Posterior cingulate gyrus (tissue), 11 donors: ENCODE data around the gene CCDC57.

Experiments used
- DNase-seq, 10 donors: peaks; one replicate each; pipeline versions ENCODE4 v3.0.0 to v3.0.0-alpha.2; 2020 to 2021; ENCODE audit warnings: mixed read lengths in 3 of 10
- intact Hi-C: fragments of 100-400 bp; cut with DNase I; formaldehyde crosslinking; loops from one replicate; pipeline ENCODE4 v1.15.1; 2023

Gene CCDC57

DNA sequence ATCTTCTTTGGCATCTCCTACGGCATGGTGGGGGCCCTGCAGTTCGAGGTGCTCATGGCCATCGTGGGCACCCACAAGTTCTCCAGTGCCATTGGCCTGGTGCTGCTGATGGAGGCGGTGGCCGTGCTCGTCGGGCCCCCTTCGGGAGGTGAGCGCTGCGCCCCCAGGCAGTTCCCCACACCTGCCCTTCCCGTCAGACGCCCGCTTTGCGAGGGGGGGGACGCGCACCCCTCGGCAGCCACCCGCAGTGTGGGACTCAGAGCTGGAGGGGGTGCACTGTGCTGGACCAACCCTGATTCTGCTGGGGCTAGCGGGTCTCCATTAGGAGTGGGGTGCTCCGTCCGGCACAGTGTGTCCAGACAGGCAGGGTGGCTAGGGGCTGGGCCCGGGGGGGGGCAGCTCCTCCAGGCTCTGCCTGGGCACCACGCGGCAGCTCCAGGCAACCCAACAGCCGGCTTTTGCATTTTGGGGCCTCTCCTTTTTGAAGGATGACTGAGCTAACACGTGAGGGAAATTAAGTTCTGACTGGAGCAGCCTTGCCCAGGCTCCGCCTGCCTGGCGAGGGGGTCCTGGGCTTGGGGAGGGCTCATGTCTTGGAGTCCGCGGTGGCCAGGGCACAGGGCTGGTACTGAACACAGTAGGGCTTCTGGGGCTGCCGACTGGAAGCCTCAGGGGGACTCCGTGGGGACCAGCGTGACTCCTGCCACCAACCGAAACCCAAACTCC is 25.3 kb upstream of the CCDC57 start:
- intact Hi-C loops = loop anchor here (5.0 kb wide), 1 partner anchor 84 kb away; no protein-coding TSS in a partner anchor
- peak in 2 of 10 donors; percentile 78 to 89 for DNase-seq

DNA sequence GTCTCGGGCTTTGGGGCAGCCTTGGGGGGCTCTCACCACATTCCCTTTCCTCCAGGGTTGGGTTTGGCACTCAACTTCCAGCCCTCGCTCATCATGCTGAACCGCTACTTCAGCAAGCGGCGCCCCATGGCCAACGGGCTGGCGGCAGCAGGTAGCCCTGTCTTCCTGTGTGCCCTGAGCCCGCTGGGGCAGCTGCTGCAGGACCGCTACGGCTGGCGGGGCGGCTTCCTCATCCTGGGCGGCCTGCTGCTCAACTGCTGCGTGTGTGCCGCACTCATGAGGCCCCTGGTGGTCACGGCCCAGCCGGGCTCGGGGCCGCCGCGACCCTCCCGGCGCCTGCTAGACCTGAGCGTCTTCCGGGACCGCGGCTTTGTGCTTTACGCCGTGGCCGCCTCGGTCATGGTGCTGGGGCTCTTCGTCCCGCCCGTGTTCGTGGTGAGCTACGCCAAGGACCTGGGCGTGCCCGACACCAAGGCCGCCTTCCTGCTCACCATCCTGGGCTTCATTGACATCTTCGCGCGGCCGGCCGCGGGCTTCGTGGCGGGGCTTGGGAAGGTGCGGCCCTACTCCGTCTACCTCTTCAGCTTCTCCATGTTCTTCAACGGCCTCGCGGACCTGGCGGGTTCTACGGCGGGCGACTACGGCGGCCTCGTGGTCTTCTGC is 24.6 kb upstream of the CCDC57 start:
- intact Hi-C loops = loop anchor here (5.0 kb wide), 1 partner anchor 85 kb away; no protein-coding TSS in a partner anchor
- peak in 2 of 10 donors; percentile 72 to 79 for DNase-seq

DNA sequence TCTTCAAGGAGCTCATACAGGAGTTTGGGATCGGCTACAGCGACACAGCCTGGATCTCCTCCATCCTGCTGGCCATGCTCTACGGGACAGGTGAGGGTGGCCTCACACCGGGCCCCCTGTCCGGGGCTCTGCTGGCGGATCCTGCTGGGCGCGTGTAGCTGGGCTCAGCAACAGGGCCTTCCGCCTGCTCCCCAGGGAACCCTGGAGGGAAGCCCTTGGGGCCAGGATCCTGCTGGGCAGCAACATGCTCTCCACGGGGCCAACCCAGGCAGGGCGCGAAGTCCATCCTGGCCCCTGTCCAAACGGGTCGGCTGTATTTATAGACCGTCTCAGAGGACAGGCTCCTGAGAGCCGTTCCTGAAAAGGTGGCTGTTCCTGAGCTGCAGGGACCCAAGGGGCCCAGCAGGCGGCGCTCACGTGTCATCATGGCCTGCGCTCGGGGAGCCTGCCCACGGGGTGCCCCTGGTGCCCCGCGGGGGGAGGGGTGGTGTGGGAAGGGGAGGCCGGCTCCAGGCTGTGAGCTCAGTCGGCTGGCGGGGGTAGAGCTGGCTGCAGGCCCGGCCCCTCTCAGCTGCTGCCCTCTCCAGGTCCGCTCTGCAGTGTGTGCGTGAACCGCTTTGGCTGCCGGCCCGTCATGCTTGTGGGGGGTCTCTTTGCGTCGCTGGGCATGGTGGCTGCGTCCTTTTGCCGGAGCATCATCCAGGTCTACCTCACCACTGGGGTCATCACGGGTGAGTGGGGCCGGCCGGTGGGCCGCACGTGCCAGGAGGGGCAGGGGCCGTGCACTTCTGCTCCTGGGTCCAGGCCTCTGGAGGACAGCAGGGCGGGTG is 23.7 kb upstream of the CCDC57 start:
- DNase-seq = peak in 6 of 10 donors; percentile 63 to 95 (median 76)

DNA sequence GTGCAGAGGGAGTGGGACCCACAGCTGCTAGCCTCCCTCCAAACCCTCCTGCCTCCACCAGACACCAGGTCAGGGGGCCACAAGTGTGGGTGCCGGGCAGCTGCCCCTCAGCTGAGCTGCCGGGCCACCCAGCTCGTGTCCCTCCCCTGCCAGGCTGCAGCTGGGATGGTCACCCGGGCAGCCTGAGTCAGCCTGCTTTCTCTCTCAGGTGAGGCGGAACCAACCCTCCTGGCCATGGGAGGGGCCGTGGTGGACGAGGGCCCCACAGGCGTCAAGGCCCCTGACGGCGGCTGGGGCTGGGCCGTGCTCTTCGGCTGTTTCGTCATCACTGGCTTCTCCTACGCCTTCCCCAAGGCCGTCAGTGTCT is 23.1 kb upstream of the CCDC57 start:
- DNase-seq = peak in 3 of 10 donors; percentile 6 to 84 (median 8)
- intact Hi-C loops = loop anchor here (5.0 kb wide), 1 partner anchor 87 kb away; no protein-coding TSS in a partner anchor

More for the DNA sequence above, 23.7 kb upstream of the CCDC57 start:
- intact Hi-C loops = loop anchor here (5.0 kb wide), 1 partner anchor 86 kb away; no protein-coding TSS in a partner anchor

DNA sequence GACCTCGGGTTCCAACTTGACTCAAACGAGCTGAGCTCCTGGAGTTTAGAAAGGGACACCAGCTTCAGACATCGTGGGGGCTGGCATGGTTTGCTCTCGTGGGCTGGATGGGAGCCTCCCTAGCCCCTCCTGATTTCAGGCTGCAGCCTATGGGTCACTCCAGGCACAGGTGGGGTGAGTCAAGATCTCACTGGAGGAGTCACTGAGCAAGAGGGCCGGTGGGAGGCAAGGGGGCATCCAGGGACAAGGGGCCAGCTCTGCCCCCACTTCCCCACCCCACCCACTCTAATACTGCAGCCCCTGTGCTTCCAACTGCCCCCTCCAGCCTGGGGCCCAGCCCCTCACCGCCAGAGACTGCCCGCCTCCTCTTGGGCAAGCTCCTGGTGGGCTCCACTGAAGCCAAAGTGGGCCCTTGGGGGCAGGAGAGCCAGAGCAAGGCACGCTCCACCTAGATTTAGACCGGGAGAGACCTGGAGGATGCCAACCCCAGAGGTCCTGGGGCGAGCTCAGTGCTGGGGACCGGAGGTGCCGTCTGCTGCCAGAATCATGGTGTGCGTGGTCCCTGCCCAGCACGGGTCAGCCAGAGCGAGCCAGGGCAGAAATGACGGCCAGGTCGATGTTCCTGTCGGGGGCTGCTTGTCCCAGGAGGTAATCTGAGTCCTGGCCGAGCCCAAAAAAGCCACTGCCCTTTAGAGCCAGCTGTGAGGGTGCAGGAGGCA is 22.6 kb upstream of the CCDC57 start:
- peak in 1 of 10 donors; percentile 72 for DNase-seq
- intact Hi-C loops = loop anchor here (5.0 kb wide), 1 partner anchor 87 kb away; no protein-coding TSS in a partner anchor

DNA sequence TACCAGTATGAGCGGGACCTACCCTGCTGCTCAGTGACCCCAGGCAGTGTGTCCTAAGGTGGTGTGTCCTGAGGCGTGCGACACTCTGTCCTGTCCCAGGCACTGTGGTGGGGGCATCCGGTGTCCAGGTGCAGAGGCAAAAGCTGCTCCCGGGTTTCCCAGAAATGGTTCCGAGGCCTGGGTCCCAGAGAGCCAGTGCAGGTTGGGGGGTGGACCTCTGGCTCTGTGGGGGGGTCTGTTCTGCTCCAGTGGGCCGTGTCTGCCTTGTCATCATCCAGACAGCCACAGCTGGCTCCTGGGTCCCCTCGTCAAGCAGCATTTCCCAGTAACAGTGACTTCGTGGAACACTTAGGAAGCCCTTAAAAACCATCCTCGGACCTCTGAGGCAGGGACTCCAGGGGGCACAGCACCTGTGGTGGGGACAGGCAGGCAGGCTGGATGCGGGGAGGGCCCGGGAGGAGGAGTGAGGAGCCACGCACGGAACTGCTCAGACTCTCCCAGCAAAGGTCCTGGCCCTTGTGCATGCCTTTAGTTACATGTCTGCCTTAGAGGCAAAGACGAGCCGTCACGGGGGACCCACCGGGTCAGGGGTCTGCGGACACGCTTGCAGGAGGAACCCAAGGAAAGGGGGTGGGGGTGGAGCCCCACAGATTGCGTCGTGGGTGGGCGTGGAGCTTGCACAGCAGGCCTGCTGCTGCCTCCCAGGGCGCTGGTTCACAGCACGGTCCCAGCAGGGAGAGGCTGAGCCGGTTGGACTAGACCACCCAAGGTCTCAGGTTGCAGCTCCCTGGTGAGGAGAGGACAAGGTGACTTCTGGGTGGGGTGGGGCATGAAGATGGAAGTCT is 21.8 kb upstream of the CCDC57 start:
- DNase-seq = no peak

DNA sequence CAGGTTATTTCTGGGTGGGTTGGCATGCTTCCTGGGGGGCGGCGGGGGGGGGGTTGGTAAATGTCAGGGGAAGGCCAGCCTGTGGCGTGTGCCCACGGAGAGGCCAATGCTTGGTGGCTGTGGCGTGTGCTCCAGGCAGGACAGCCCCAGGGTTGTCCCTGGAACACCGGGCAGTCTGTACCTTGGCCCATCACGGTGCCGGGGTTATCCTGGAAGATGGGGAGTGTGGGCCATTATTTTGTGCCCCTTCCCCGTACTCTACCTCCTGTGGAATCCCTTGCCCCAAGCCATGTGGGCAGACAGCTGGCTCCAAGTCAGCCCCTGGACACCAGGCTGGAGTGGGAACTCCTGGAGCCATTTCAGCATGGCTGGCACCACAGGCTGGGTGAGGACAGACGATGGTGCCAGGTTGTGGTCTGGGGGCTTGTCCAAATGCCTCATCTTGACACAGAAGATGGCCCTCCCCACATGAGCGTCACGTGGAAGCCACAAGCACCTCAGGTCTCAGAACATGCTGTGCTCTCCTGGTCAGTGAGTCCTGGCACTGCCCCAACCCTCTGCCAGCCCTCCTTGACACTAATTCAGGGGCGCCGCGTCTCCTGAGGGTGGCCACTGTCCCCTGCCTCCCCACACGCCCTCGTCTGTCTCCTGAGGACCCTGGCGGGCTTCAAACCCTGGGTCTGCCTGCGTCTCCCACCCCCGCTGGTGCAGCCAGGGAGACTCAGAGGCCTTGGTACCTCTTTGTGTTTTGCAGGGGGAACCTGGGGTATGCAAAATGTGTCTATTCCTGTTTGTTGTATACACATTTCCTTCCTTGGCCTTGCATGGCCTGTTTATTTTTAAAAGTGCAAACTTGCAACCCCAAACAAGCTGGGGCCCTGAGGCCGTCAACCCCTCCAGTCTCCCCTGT is 20.5 kb upstream of the CCDC57 start:
- intact Hi-C loops = no loop called here

More for the DNA sequence above, 21.8 kb upstream of the CCDC57 start:
- intact Hi-C loops = loop anchor here (5.0 kb wide), 1 partner anchor 88 kb away; no protein-coding TSS in a partner anchor

DNA sequence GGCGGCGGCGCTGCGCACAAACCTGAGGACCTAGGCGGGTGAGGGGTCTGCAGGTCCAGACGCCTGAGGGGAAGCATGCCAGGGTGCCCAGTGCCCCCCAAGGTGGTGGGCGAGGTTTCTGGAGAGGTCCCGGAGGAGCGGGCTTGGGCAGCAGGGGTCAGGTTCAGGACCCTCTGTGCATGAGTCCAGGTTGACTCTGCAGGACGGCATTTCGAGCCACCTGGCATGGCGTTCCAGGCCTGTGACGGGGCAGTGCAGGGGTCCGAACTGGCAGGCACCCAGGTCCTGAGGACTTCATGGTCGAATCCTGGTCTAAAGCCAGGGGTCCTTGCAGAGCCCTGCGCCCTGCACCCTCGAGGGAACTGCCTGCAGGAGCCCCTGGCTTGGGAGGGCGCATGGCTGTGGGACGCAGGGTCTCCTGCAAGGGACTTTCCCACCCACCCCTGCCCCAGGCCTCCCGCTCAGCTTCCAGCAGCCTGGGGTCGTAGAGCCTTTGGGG is 19.7 kb upstream of the CCDC57 start:
- peak in 2 of 10 donors; percentile 12 to 87 for DNase-seq
- intact Hi-C loops = no loop called here

More for the DNA sequence above, 20.5 kb upstream of the CCDC57 start:
- DNase-seq = peak in 2 of 10 donors; percentile 12 to 75

DNA sequence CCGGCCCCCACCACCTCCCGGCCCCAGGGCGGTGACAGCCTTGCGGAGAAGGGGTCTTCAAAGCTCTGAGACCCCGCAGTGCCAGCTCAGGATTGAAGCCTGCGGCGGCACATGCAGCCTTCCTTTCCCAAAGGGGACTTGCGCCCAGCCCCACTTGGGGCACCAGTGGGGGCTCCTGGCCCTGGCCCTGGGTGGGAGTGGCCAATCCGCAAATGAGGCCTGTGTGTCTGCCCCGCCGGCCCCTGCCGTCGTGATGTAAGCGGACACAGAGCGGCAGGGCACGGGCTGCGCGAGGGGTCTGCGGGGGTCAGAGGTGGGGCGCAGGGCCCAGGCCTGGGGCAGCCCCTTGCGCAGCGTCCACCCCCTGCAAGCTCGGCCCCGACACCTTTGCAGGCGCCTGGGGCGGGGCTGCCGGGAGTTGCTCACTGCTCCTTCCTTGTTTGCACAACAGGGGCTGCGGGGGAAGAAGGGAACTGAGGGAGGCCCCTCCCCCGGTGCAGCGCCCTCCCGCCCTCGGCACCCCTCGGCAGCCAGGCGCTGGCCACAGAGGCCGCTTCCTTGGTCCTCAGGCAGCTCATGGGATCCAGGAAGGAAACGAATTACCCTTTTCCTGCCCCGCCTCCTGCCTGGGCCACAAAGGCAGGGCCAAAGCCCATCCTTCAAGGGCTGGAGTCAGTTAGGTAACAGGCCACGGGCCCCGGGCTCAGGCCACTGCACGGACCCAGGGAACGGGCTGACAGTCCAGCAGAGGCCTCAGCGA is 19.1 kb upstream of the CCDC57 start:
- DNase-seq = peak in 3 of 10 donors; percentile 52 to 93 (median 78)
- intact Hi-C loops = no loop called here

DNA sequence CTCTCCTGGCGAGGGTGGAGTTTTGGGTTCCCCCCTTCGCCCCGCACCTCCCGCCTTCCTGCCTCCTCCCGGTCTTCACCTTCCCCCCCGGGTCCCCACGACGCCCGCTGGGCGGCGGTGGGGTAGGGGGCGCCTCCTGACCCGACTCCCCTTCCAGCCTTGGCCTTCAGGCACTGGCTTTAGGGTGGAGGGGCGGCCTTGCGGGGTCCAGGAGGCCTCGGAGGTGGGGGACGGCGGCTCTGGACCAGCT is 18.6 kb upstream of the CCDC57 start:
- intact Hi-C loops = no loop called here
- no peak for DNase-seq

DNA sequence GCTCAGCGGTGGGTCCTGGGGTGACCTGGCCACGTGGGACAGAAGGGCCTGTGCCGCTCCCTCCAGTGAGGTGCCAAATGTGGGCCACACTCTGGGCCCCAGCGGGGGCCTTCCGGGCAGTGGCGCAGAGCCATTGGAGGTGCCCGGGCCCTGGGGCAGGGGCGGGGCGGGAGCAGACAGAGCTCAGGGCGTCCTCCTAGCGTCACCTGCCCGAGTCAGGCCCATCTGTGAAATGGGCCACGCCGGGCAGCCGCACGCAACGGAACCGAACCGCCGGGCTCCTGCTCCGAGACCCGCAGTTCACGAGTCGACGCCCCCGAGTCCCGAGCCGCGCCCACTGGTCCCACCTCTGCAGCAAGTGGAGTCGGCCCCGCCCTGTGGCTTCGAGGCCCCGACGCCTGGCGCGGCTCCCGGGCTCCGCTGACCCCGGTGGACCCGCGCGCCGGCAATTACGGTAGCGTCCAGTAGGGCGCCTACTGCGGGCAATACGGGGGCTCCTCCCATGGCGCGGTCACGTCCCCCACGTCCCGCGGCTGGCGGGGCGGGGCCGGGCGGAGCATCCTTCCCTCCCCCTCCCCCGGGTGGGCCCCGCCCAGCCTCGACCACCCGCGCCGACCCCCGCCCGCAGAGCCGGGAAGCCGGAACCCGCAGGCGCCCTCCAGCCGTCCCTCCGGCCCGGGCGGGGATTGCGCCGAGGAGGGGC is 18.1 kb upstream of the CCDC57 start:
- intact Hi-C loops = no loop called here

DNA sequence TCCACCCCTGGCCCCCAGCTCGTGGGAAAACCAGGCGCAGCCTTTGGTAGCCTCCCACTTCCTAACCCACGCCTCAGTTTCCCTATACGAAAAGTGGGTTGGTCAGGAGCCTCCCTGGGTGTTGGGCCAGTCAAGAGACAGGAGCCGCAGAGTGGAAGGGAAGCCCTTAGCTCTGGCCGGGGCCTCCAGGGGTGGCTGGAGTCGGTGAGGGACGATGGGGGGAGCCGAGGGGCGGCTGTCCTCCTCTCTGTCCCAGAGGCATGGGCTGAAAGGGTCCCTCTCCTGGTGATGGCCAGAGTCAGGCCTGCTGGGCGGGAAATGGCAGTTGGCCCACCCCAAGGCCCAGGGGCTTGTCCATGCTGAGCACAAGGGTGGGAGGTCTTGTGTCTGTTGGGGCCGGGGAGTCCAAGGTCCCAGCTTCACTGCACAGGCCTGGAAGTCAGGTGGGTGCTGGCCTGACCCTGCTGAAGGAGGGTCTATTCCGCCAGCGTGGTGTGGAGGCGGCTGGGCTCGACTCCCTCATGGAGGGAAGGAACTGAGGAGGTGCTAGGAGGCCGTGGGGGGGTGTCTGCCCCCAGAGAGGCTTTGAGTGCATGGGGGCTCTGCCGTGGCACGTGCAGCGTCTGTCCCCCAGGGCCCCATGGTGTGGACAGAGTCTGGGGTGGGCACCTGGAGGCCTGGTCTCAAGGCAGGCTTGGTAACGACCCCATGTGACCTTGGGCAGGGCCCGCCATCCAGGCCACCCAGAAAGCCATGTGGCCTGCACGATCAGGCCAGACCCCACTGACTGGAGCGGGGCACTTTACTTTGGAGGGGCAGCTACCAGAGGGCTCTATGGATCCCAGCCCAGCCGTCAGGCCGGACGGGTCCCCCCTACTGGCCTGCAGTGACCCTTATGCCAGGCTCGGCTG is 17.3 kb upstream of the CCDC57 start:
- DNase-seq = peak in 2 of 10 donors; percentile 70 to 84
- intact Hi-C loops = no loop called here

More for the DNA sequence above, 18.1 kb upstream of the CCDC57 start:
- DNase-seq = peak in 7 of 10 donors; percentile 46 to 95 (median 70)

DNA sequence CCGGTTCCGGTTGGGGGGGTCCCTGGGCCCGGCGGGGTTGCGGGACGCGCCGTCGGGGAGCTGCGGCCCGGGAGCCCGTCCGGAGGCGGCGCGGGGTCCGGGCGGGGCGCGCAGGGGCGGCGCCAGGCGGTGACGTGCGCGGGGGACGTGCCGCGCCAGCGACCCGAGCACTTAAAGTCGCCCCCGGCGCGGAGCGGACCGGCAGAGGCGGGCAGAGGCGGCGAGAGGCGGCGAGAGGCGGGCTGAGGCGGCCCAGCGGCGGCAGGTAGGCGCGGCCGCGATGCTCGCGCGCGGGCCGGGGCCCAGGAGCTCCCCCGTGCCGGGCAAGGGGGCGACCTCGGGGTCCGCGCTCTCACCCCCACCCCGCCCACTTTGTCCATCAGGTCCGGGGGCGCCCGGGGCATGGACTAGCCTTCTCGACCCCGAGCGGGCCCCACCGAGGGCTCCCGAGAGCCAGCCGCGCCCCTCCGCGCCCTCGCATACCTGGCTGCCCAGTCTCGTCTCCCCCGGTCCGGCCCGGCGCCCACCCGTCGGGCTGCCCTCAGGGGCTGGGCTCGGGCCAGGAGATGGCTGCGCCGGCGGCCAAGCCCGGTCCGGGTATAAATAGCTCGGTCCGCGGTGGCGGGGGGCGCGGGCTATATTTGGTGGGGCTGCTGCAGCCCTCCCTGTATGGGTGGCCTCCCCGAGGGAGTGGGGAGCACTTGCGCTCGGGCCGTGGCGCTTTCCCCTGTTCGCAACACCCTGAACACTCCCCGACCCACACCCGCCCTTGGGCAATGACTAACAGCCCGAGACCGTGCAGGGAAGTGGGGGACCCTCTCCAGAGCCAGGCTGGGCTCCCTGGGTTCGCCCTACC is 16.4 kb upstream of the CCDC57 start, which contains the start of gene SLC16A3:
Gene SLC16A3, plus strand, starts transcription at position 201 of the 856 bp plus-strand sequence. CDS start 6,967 bp downstream, outside the sequence.
- DNase-seq = peak in 3 of 10 donors; percentile 47 to 90 (median 76)
- intact Hi-C loops = no loop called here

DNA sequence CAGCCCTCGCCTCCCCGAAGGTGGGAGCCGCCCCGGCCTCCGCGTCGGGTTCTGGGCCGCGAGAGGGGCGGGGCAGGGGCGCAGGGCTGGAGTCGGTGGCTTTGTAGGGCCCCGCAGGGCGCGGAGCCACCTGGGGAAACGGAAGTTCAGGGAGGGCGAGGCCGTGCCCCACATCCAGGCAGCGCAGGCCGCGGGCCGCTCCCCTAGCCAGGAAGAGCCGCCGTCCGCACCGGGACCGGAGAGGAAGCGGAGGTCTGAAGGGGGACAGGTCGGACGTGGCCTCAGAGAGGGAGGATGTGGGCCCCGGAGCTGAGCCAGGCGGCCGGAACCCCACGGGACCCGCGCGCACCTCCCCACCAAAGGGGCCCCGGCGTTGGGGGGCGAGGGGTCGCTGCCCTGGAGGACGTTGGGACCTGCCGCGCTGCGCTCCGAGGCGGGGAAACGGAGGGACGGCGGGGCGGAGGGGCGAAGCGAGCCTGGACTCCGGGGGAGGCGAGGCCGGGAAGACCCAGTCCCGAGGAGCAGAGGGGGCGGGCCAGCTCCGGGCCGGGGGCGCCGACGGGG is 15.7 kb upstream of the CCDC57 start:
- DNase-seq = peak in 1 of 10 donors; percentile 77
- intact Hi-C loops = no loop called here
